ENCODE data around the gene VKORC1L1.
"Not testable (repeated sequence)": the region's sequence is repeated elsewhere in the genome, so short reads cannot be mapped to it uniquely, and the experiment has no call there.

VKORC1L1 gene

DNA sequence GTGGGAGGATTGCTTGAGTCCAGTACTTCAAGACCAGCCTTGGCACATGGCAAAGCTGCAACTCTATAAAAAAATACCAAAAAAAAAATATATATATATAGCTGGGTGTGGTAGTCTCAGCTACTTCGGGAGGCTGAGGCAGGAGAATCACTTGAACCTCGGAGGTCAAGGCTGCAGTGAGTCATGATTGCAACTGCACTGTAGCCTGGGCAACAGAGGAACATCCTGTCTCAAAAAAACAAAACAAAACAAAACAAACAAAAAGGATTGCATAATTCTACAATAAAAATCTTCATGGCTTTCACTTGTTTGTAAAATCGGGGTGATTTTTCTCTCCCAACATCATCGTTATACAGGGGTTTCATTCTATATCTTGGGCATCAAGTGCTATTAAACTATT is 74.0 kb downstream of the VKORC1L1 start:
- peaks cover 7% of the 10 kb centered on the region for H3K36me3 ChIP-seq (ENCODE audit: control insufficient read depth, insufficient read depth, low read length, severe bottlenecking)
- H3K9me3 ChIP-seq (ENCODE audit: control insufficient read depth, low read length) = no peaks in the 10 kb centered on the region

DNA sequence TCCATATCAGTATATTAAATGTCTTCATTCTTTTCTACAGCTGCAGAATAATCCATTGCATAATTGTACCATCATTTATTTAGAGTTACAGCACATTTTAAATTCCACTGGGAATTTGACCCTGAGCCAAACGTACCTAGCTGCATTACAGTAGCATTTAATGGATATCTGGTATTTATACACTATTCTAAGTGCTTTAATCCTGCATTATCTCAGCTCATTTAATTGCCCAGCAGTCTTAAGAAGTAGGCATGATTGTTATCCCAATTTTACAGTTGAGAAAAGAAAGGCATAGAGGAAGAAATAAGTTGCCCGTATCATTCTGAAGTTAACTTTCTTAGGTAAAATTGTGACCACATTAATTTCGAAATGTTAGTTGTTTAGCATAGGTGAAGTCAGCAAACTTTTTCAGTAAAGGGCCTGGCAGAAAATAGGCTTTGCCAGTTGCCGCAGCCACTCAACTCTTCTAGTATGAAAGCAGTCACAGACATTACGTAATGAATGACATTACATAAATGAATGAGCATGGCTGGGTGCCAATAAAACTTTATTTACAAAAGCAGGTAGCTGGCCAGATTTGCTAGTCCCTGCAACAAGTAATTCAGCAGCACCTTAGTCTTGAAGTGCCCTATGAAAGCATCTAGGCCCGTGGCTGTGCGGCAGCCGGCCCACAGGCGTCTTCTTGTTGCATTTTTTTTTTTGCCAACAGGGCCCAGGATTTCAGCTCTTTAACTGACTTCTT is 79.1 kb downstream of the VKORC1L1 start:
- H3K9me3 ChIP-seq (ENCODE audit: control insufficient read depth, low read length) = no peaks in the 10 kb centered on the region
- no peak overlapping the region for H3K4me3 ChIP-seq (ENCODE audit: low read length)
- DNase-seq (ENCODE audit: low read depth) = no peak

More for the DNA sequence above, 74.0 kb downstream of the VKORC1L1 start:
- Histone ChIP-seq H3K4me1 (ENCODE audit: control insufficient read depth, insufficient read depth, low read length) (peaks cover 2% of the 10 kb centered on the region), H3K9ac (ENCODE audit: low read length) (no peak overlapping the region), H3K27me3 (replicated peaks; ENCODE audit: control insufficient read depth, insufficient read depth, low read length) (no peaks in the 10 kb centered on the region), H3K4me3 (ENCODE audit: low read length) (no peak overlapping the region)
- peak; percentile 25 for DNase-seq (ENCODE audit: low read depth)

DNA sequence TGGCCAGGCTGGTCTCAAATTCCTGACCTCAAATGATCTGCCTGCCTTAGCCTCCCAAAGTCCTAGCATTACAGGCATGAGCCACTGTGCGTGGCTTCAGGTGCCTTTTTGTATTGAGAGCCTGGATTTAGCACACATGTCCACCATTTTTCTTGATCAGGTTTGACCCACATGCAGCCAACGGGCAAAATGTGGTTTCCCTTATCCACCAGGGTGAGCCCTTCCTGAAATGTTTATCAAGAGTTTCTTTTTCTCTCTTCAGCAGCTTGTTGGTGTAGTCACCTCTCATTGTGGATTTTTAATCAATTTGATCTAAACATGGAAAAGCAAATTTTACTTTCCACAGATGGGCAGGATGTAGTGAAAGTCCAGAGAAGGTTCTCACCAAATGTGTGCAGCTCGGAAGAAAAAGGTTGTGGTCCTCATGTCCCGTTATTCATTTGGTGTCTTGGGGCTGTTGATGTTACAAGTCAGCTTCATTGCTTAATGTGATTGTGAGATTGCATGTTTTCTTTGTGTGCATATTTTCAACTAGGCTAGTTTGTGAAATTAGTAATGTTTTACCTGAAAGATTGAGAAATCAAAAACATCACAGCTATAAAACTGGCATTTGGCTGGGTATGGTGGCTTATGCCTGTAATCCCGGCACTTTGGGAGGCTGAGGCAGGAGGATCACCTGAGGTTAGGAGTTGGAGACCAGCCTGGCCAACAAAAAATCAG is 80.3 kb downstream of the VKORC1L1 start:
- DNase-seq (ENCODE audit: low read depth) = no peak

More for the DNA sequence above, 79.1 kb downstream of the VKORC1L1 start:
- H3K36me3 ChIP-seq (ENCODE audit: control insufficient read depth, insufficient read depth, low read length, severe bottlenecking) = peaks cover 46% of the 10 kb centered on the region
- no peaks in the 10 kb centered on the region for H3K27me3 ChIP-seq (replicated peaks; ENCODE audit: control insufficient read depth, insufficient read depth, low read length)
- no peak overlapping the region for H3K9ac ChIP-seq (ENCODE audit: low read length)
- peaks cover 4% of the 10 kb centered on the region for H3K4me1 ChIP-seq (ENCODE audit: control insufficient read depth, insufficient read depth, low read length)

DNA sequence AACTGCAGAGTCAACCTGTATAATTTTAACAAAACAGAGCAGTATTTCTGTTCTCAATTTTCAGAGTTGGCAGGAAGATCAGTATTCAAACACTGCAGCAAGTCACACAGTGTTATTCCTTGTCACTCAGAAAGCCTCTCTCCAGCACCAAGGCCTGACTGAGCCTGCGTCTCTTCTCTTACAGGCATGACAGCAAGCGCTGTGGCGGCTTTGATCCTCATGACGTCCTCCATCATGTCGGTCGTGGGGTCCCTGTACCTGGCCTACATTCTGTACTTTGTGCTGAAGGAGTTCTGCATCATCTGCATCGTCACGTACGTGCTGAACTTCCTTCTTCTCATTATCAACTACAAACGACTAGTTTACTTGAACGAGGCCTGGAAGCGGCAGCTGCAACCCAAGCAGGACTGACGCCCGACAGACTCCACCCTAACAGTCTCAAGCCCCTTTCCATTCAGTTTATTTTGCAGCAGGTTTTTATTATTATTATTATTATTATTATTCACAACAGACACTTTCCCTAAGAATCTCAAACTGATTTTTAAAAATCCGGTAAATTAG is 81.1 kb downstream of the VKORC1L1 start:
- Histone ChIP-seq H3K4me1 (ENCODE audit: control insufficient read depth, insufficient read depth, low read length) (peaks cover 4% of the 10 kb centered on the region), H3K27me3 (replicated peaks; ENCODE audit: control insufficient read depth, insufficient read depth, low read length) (no peaks in the 10 kb centered on the region), H3K9me3 (ENCODE audit: control insufficient read depth, low read length) (no peaks in the 10 kb centered on the region), H3K4me3 (ENCODE audit: low read length) (no peak overlapping the region), H3K36me3 (ENCODE audit: control insufficient read depth, insufficient read depth, low read length, severe bottlenecking) (peaks cover 66% of the 10 kb centered on the region), H3K9ac (ENCODE audit: low read length) (no peak overlapping the region)
- no peak for DNase-seq (ENCODE audit: low read depth)

More for the DNA sequence above, 80.3 kb downstream of the VKORC1L1 start:
- H3K36me3 ChIP-seq (ENCODE audit: control insufficient read depth, insufficient read depth, low read length, severe bottlenecking) = peaks cover 58% of the 10 kb centered on the region
- H3K4me1 ChIP-seq (ENCODE audit: control insufficient read depth, insufficient read depth, low read length) = peaks cover 4% of the 10 kb centered on the region
- H3K9ac ChIP-seq (ENCODE audit: low read length) = no peak overlapping the region
- no peaks in the 10 kb centered on the region for H3K9me3 ChIP-seq (ENCODE audit: control insufficient read depth, low read length)
- H3K27me3 ChIP-seq (replicated peaks; ENCODE audit: control insufficient read depth, insufficient read depth, low read length) = no peaks in the 10 kb centered on the region
- H3K4me3 ChIP-seq (ENCODE audit: low read length) = no peak overlapping the region

DNA sequence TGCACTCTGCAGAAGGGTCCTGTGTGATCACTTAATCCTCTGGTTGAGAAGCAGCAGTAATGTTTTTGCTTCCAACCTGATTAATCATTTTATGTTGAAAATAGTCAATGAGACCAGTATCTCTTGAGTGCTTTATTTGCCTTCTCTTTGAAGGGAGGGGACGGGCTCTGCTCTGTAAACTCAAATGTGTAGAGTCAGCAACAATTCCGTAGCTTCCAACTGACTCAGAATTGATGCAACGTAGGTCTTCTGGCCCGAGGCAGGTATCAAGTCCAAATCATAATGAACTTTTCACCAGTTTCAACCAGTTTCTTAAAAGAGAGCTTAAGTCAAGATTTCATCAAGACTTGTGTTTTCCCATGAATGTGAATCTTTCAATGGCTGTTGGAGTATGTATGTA is 82.8 kb downstream of the VKORC1L1 start:
- Histone ChIP-seq H3K4me1 (ENCODE audit: control insufficient read depth, insufficient read depth, low read length) (peaks cover 4% of the 10 kb centered on the region), H3K27me3 (replicated peaks; ENCODE audit: control insufficient read depth, insufficient read depth, low read length) (no peaks in the 10 kb centered on the region), H3K4me3 (ENCODE audit: low read length) (no peak overlapping the region), H3K9ac (ENCODE audit: low read length) (no peak overlapping the region), H3K36me3 (ENCODE audit: control insufficient read depth, insufficient read depth, low read length, severe bottlenecking) (peaks cover 83% of the 10 kb centered on the region), H3K9me3 (ENCODE audit: control insufficient read depth, low read length) (no peaks in the 10 kb centered on the region)
- DNase-seq (ENCODE audit: low read depth) = no peak

DNA sequence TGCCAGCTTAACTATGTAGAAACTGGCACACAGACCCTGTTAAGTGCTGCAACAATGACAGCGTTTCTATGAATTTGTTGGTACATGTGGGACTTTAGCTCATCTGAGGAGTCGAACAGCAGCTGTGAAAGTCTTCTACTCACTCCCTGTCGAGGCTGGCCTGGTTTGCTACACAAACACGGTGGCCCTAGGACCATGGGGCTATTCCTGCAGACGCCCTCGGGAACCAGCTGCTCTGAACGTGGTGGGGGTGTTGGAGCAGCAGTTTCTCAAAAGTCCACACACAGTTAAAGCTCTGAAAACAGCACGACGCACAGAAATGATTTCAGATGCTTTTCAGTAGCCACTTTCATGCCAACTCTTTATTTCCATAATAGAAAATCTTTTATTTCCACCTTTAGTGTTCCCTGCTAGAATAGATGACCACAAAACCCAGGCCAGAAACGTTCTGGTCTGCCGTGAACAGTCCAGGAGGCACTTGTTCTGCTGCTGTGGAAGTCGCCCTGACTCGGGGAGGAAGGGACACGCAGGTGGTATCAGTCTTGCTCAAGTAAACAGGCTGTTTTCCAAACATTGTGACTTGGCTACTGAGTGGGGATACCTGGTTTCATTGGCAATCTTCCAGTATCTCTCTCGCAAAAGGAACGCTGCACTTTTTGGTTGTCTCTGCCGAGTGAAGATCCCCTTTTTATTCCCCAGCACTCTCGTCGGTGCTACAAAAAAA is 87.6 kb downstream of the VKORC1L1 start:
- Histone ChIP-seq H3K9me3 (ENCODE audit: control insufficient read depth, low read length) (no peaks in the 10 kb centered on the region), H3K4me1 (ENCODE audit: control insufficient read depth, insufficient read depth, low read length) (no peaks in the 10 kb centered on the region), H3K4me3 (ENCODE audit: low read length) (no peak overlapping the region), H3K27me3 (replicated peaks; ENCODE audit: control insufficient read depth, insufficient read depth, low read length) (no peaks in the 10 kb centered on the region), H3K9ac (ENCODE audit: low read length) (no peak overlapping the region), H3K36me3 (ENCODE audit: control insufficient read depth, insufficient read depth, low read length, severe bottlenecking) (peaks cover 80% of the 10 kb centered on the region)
- DNase-seq (ENCODE audit: low read depth) = no peak

DNA sequence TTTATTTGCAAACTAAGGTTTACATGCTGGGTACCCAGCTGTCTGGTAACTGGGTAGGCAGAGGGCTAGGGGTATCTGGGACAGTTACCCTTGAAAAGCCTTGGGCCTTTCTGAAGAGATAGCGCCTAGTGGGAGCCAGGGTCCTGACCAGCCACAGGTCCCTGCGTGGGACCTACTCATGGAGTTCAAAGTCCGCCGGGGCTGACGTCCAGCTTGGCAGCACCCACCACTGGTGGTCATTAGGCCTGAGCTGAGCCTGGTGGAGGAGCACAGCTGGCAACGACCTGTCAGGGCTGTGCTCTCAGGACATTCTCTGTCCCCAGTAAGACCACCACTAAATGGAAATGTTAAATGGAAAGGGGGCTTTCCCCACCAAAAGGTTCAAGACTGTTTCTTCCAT is 89.2 kb downstream of the VKORC1L1 start:
- DNase-seq (ENCODE audit: low read depth) = no peak
- H3K36me3 ChIP-seq (ENCODE audit: control insufficient read depth, insufficient read depth, low read length, severe bottlenecking) = peaks cover 74% of the 10 kb centered on the region
- no peaks in the 10 kb centered on the region for H3K27me3 ChIP-seq (replicated peaks; ENCODE audit: control insufficient read depth, insufficient read depth, low read length)
- no peaks in the 10 kb centered on the region for H3K9me3 ChIP-seq (ENCODE audit: control insufficient read depth, low read length)
- no peak overlapping the region for H3K4me3 ChIP-seq (ENCODE audit: low read length)
- H3K4me1 ChIP-seq (ENCODE audit: control insufficient read depth, insufficient read depth, low read length) = no peaks in the 10 kb centered on the region
- no peak overlapping the region for H3K9ac ChIP-seq (ENCODE audit: low read length)

DNA sequence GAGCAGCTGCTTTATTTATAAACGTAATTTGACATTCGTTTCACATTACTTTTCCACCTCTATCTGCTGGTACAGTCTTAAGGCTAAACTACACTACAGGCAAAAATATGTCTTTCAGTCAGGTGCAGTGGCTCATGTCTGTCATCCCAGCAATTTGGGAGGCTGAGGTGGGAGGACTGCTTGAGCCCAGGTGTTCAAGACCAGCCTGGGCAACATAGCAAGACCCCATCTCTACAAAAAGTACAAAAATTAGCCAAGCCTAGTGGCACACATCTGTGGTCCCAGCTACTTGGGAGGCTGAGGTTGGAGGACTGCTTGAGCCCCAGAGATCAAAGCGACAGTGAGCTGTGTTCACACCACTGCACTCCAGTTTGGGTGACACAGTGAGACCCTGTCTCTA is 91.8 kb downstream of the VKORC1L1 start:
- not testable (repeated sequence) for DNase-seq (ENCODE audit: low read depth); H3K9ac ChIP-seq (ENCODE audit: low read length); H3K4me3 ChIP-seq (ENCODE audit: low read length); H3K4me1 ChIP-seq (ENCODE audit: control insufficient read depth, insufficient read depth, low read length); H3K9me3 ChIP-seq (ENCODE audit: control insufficient read depth, low read length); H3K27me3 ChIP-seq (replicated peaks; ENCODE audit: control insufficient read depth, insufficient read depth, low read length)
- H3K36me3 ChIP-seq (ENCODE audit: control insufficient read depth, insufficient read depth, low read length, severe bottlenecking) = peaks cover 66% of the 10 kb centered on the region

DNA sequence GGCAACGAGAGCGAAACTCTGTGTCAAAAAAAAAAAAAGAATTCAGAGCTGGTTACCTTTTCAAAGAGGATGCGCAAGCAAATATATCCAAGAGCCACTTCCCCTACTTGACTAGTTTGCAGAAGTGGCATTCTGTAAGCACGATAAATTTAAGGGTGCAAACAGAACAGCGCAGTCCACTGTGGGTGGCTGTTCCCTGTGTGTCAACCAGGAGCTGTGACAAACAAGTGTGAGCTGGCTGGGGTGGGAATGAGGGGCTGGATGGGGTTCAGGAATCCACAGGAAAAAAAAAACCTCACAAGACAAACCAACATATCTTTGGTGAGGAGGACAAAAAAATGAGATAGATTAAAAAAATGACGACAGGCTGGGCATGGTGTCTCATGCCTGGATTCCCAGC is 93.3 kb downstream of the VKORC1L1 start:
- no peak overlapping the region for H3K4me3 ChIP-seq (ENCODE audit: low read length)
- DNase-seq (ENCODE audit: low read depth) = no peak
- H3K9ac ChIP-seq (ENCODE audit: low read length) = no peak overlapping the region
- no peaks in the 10 kb centered on the region for H3K9me3 ChIP-seq (ENCODE audit: control insufficient read depth, low read length)
- H3K36me3 ChIP-seq (ENCODE audit: control insufficient read depth, insufficient read depth, low read length, severe bottlenecking) = peaks cover 63% of the 10 kb centered on the region
- H3K27me3 ChIP-seq (replicated peaks; ENCODE audit: control insufficient read depth, insufficient read depth, low read length) = no peaks in the 10 kb centered on the region
- no peaks in the 10 kb centered on the region for H3K4me1 ChIP-seq (ENCODE audit: control insufficient read depth, insufficient read depth, low read length)

DNA sequence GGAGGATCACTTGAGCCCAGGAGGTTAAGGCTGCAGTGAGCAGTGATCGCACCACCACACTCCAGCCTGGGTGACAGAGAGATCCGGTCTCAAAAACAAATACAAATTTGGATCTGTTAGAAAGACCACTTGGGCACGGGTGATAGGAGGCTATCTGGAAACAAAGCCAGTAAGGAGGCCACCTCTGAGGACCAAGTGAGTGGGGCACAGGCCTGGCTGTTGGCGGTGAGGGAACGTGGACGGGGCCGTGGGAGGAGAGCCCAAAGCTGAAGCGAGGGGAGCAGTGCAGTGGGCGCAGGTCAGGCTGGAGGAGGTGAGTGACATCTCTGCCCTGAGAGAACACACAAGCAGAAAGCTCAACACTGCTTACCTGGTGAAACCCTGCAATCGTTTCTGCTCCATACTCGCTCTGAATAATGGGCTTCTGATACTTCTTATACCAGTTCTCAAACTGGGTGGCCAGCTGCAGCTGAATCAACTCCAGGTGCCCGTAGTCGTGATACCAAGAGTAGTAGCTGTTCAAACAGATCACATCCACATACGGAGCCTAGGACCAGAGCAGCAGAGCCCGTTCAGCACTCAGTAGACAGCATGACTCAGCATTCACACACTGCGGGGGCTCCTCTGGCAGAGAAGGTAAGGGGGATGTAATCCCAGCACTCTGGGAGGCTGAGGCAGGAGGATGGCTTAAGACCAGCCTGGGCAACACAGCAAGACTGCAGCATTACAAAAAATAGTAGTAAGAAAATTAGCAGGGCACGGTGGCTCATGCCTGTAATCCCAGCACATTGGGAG is 94.7 kb downstream of the VKORC1L1 start:
- Histone ChIP-seq H3K9me3 (ENCODE audit: control insufficient read depth, low read length) (no peaks in the 10 kb centered on the region), H3K27me3 (replicated peaks; ENCODE audit: control insufficient read depth, insufficient read depth, low read length) (no peaks in the 10 kb centered on the region), H3K9ac (ENCODE audit: low read length) (no peak overlapping the region), H3K4me1 (ENCODE audit: control insufficient read depth, insufficient read depth, low read length) (no peaks in the 10 kb centered on the region), H3K36me3 (ENCODE audit: control insufficient read depth, insufficient read depth, low read length, severe bottlenecking) (peaks cover 59% of the 10 kb centered on the region), H3K4me3 (ENCODE audit: low read length) (no peak overlapping the region)
- no peak for DNase-seq (ENCODE audit: low read depth)

Measured in adipocyte (in vitro differentiated cells).